ENCODE results near the gene GNAQ. TPM values are rescaled to one million over a fixed set of nuclear protein-coding genes. Genes with fewer than 3 reads are reported as not detected.

GNAQ gene
- total RNA-seq, 1 donor from 2014 or later = 21.3 TPM

DNA sequence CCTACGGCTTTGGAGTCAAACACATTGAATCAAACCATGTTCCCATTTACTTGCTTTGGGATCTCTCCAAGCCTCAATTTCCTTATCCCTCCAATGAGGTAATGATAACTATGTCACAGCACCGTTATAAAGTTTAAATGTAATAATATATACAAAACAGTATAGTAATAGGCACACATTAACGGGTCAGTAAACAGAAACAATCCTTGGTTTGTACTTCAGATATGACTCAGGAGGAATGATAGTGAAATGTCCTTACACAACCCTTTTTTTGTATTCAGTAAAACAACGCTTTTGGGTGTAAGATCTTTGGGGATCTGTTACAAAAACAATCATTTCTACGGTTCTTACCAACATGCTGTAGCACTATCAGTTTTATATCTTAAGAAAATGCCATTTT, 205.0 kb downstream of the GNAQ start:
- Histone ChIP-seq H3K27me3 (ENCODE audit: control insufficient read depth, insufficient read depth, low read length) (no peaks in the 10 kb centered on the region), H3K4me3 (ENCODE audit: low read depth, low read length) (no peak overlapping the region), H3K36me3 (ENCODE audit: control insufficient read depth, insufficient read depth, low read length) (peaks cover 2% of the 10 kb centered on the region)
- FAIRE-seq (no peak), DNase-seq (ENCODE audit: low read depth) (no peak)
- TF ChIP-seq, protein P1, sequence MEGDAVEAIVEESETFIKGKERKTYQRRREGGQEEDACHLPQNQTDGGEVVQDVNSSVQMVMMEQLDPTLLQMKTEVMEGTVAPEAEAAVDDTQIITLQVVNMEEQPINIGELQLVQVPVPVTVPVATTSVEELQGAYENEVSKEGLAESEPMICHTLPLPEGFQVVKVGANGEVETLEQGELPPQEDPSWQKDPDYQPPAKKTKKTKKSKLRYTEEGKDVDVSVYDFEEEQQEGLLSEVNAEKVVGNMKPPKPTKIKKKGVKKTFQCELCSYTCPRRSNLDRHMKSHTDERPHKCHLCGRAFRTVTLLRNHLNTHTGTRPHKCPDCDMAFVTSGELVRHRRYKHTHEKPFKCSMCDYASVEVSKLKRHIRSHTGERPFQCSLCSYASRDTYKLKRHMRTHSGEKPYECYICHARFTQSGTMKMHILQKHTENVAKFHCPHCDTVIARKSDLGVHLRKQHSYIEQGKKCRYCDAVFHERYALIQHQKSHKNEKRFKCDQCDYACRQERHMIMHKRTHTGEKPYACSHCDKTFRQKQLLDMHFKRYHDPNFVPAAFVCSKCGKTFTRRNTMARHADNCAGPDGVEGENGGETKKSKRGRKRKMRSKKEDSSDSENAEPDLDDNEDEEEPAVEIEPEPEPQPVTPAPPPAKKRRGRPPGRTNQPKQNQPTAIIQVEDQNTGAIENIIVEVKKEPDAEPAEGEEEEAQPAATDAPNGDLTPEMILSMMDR (IDR thresholded peaks at IDR 0.05; ENCODE audit: insufficient read depth, low read length, severe bottlenecking) = no peak

DNA sequence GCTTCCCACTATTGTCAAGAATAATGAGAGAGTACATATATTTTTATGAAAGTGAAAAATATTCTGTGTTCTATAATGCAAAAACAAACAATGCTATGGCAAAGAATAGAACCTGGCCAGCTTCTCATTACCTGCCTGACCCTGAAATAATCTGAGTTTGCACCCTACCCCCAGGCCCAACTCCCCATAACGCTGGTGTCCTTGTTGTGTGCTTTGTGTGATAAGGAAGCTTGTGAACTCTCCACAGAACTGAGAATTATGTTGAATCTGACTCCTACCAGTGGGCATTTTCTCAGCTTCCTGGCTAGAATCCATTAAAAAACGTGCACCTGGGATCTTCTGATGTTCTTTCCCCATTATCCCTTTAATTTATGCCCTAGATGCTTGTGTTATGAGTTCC, 205.5 kb downstream of the GNAQ start:
- FAIRE-seq (no peak), DNase-seq (ENCODE audit: low read depth) (no peak)
- TF ChIP-seq, protein P1 (IDR thresholded peaks at IDR 0.05; ENCODE audit: insufficient read depth, low read length, severe bottlenecking) = no peak
- Histone ChIP-seq H3K4me3 (ENCODE audit: low read depth, low read length) (no peak overlapping the region), H3K36me3 (ENCODE audit: control insufficient read depth, insufficient read depth, low read length) (peaks cover 2% of the 10 kb centered on the region), H3K27me3 (ENCODE audit: control insufficient read depth, insufficient read depth, low read length) (no peaks in the 10 kb centered on the region)

DNA sequence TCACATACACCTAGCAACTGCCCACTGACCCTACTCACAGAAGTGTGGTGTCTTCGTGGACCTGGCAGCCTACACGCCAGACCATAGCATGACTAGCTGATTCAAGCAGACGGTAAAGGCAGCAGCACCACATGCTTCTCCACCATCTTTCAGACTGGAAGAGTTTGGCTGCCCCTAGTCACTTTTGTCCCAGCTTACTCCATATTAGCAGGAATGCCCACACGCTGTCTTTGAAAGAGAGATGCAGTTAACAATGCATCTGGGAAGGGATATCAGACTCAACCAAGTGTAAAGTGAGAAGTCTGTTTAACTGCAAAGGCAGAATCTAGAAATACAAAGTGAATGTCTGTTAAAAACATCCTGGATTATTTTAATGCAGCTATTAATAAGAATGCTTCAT, 206.2 kb downstream of the GNAQ start:
- DNase-seq (ENCODE audit: low read depth) = no peak
- no peak overlapping the region for H3K4me3 ChIP-seq (ENCODE audit: low read depth, low read length)
- no peaks in the 10 kb centered on the region for H3K27me3 ChIP-seq (ENCODE audit: control insufficient read depth, insufficient read depth, low read length)
- peaks cover 2% of the 10 kb centered on the region for H3K36me3 ChIP-seq (ENCODE audit: control insufficient read depth, insufficient read depth, low read length)
- FAIRE-seq = no peak
- TF ChIP-seq, protein P1 (IDR thresholded peaks at IDR 0.05; ENCODE audit: insufficient read depth, low read length, severe bottlenecking) = no peak

DNA sequence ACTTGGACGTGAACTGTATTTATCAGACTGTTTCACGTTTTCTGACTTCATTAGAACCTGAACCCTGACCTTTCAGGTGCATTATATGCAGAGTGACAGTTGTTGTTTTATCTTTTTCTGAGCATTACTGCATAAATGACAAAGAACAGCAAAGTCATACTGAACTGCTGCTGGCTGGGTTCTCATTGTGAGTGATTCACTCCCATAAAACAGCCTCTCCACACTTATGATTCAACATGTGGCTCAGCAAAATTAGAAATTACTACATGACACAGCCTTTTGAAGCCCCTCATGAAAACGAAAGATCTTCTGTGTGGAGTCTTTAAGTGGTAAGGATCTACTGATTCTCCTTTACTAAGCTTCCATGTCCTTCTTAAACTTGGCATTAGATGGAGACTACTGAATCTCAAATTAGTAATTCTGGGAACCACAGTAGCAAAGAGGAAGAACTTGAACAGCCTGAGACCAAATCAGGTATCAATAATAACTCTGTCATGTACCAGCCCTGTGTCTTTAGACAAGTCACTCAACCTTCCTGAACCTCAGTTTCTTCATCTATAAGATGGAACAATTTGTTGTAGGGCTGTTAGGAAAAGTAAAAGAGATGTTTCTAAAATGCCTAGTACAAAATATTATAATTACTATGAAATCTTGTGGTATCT, 211.2 kb downstream of the GNAQ start:
- Histone ChIP-seq H3K36me3 (ENCODE audit: control insufficient read depth, insufficient read depth, low read length) (peaks cover 2% of the 10 kb centered on the region), H3K4me3 (ENCODE audit: low read depth, low read length) (no peak overlapping the region), H3K27me3 (ENCODE audit: control insufficient read depth, insufficient read depth, low read length) (no peaks in the 10 kb centered on the region)
- DNase-seq (ENCODE audit: low read depth) = peak; percentile 64
- FAIRE-seq = no peak
- TF ChIP-seq, protein P1 (IDR thresholded peaks at IDR 0.05; ENCODE audit: insufficient read depth, low read length, severe bottlenecking) = no peak

DNA sequence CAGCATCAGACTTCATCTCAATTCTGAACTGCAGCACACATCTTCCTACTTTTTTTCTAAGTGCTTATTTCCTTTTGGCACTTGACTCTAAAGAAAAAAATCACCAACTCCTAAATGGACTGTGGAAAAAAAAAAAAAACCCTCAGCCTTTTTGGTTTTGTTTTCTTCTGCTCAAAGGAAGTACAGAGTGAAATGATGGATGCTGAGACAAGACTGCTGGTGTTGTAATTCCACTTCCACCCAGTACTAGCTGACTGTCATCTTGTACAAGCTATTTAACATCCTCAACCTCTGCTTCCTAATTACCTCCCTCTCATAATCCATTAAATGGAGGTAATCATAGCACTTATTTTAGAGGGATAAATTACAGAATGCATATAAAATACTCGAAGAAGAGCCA, 212.0 kb downstream of the GNAQ start:
- DNase-seq (ENCODE audit: low read depth) (no peak), FAIRE-seq (no peak)
- Histone ChIP-seq H3K4me3 (ENCODE audit: low read depth, low read length) (no peak overlapping the region), H3K27me3 (ENCODE audit: control insufficient read depth, insufficient read depth, low read length) (no peaks in the 10 kb centered on the region), H3K36me3 (ENCODE audit: control insufficient read depth, insufficient read depth, low read length) (no peaks in the 10 kb centered on the region)
- TF ChIP-seq, protein P1 (IDR thresholded peaks at IDR 0.05; ENCODE audit: insufficient read depth, low read length, severe bottlenecking) = no peak

Measured in bronchial epithelial cell (primary cell).